HCT116 (cell line): ENCODE measurements around the gene PIP4K2C. TPM values are rescaled to one million over a fixed set of nuclear protein-coding genes. Genes with fewer than 3 reads are reported as not detected.

ENCODE experiments used
- ATAC-seq: fragments of 200-7000 bp; cut with Tn5 transposase; 2 replicates; pipeline ENCODE4 v1.9.1; 2020; ENCODE audit warnings: mild to moderate bottlenecking, moderate library complexity
- BruUV-seq: library from RNA; stranded (reverse); fragments of 400-500 nt; replicated peaks from 2 replicates; lab custom pipeline; 2021; lab: Mats Ljungman, UMichigan
- CTCF ChIA-PET: fragments of 300-600 bp; sonication (Branson Sonifier 250); formaldehyde crosslinking; loops from one replicate; lab custom pipeline; 2021; ENCODE audit warnings: antibody characterized with exemption; lab: Charles Lee
- POLR2A ChIA-PET: fragments of 300-600, 350-600 bp; sonication (Branson Sonifier 250); formaldehyde crosslinking; loops from one replicate; lab custom pipeline; 2021; ENCODE audit warnings: antibody characterized with exemption; lab: Charles Lee
- RAD21 ChIA-PET, 2 experiments: fragments of 300-600 bp; sonication (Branson Sonifier 250); formaldehyde crosslinking; loops; one replicate each; lab custom pipeline; 2023; ENCODE audit warnings: low total read pairs in 2 of 2; ENCODE audit not compliant: uncharacterized antibody in 2 of 2, unreplicated experiment in 2 of 2, low non-redundant PET in 1 of 2; lab: Charles Lee
- DNase-seq: peaks from one replicate; pipeline ENCODE4 v3.0.0-alpha.2; 2010; ENCODE audit warnings: low read depth, low spot score
- H2AFZ ChIP-seq: fragments of 200-600 bp; shearing (Covaris generic), sonication (generic); 2 replicates; pipeline ENCODE4 v1.6.1; 2017; ENCODE audit warnings: low read depth, mixed run types, mixed read lengths, antibody characterized with exemption, low read length; ENCODE audit not compliant: poor library complexity, severe bottlenecking
- H3K27ac ChIP-seq: 2 replicates; pipeline ENCODE4 v1.5.1; 2012; ENCODE audit warnings: low read depth, low read length
- H3K27me3 ChIP-seq: fragments of 200-600 bp; sonication (generic); 2 replicates; pipeline ENCODE4 v1.6.1; 2016; ENCODE audit warnings: mixed run types, low read length, mixed read lengths; ENCODE audit not compliant: insufficient read depth
- H3K36me3 ChIP-seq, 2 experiments: fragments of 200-500 bp in 1 of 2; fragments of 200-600 bp in 1 of 2; sonication (Bioruptor generic) in 1 of 2; sonication (generic) in 1 of 2; 2 replicates each; pipeline versions ENCODE4 v1.5.1 to v1.6.1; 2014 to 2016; ENCODE audit warnings: low read length in 2 of 2, inconsistent platforms in 1 of 2, mixed read lengths in 1 of 2, mixed run types in 1 of 2; ENCODE audit not compliant: insufficient read depth in 2 of 2, control insufficient read depth in 1 of 2
- H3K4me1 ChIP-seq, 2 experiments: fragments of 200-600 bp in 1 of 2; sonication (generic) in 1 of 2; 2 replicates each; pipeline versions ENCODE4 v1.5.1 to v1.6.1; 2012 to 2017; ENCODE audit warnings: low read length in 2 of 2, inconsistent platforms in 1 of 2, mild to moderate bottlenecking in 1 of 2, mixed read lengths in 1 of 2, mixed run types in 1 of 2, moderate library complexity in 1 of 2; ENCODE audit not compliant: insufficient read depth in 2 of 2, control insufficient read depth in 1 of 2
- H3K4me2 ChIP-seq: fragments of 200-600 bp; sonication (generic); 2 replicates; pipeline ENCODE4 v1.6.1; 2017; ENCODE audit warnings: mixed run types, low read length, mixed read lengths
- H3K4me3 ChIP-seq, 2 experiments: fragments of 200-600 bp in 1 of 2; sonication (generic) in 1 of 2; replicated peaks in 1 of 2; 2 replicates each; pipeline ENCODE4 v1.5.1; 2011 to 2016; ENCODE audit warnings: low read length in 2 of 2, control low read depth in 1 of 2, low read depth in 1 of 2, mild to moderate bottlenecking in 1 of 2, mixed read lengths in 1 of 2, mixed run types in 1 of 2
- H3K79me2 ChIP-seq: fragments of 200-600 bp; sonication (generic); 2 replicates; pipeline ENCODE4 v1.6.1; 2017; ENCODE audit warnings: mild to moderate bottlenecking, mixed run types, low read length, moderate library complexity, mixed read lengths; ENCODE audit not compliant: insufficient read depth
- H3K9ac ChIP-seq: fragments of 200-600 bp; sonication (generic); 2 replicates; pipeline ENCODE4 v1.6.1; 2016; ENCODE audit warnings: low read length, mixed read lengths
- H3K9me2 ChIP-seq: fragments of 200-600 bp; sonication (generic), shearing (Covaris generic); 2 replicates; pipeline ENCODE4 v1.6.1; 2017; ENCODE audit warnings: mixed run types, mild to moderate bottlenecking, moderate library complexity; ENCODE audit not compliant: insufficient read depth
- H3K9me3 ChIP-seq, 2 experiments: fragments of 200-500 bp in 1 of 2; fragments of 200-600 bp in 1 of 2; sonication (Bioruptor generic) in 1 of 2; sonication (generic) in 1 of 2; 2 replicates each; pipeline ENCODE4 v1.6.1; 2014 to 2017; ENCODE audit warnings: low read length in 2 of 2, mixed read lengths in 2 of 2, inconsistent platforms in 1 of 2, low read depth in 1 of 2, mild to moderate bottlenecking in 1 of 2, mixed run types in 1 of 2, moderate library complexity in 1 of 2; ENCODE audit not compliant: control insufficient read depth in 1 of 2, insufficient read depth in 1 of 2
- H4K20me1 ChIP-seq: fragments of 200-600 bp; sonication (generic), shearing (Covaris generic); 2 replicates; pipeline ENCODE4 v1.6.1; 2017; ENCODE audit warnings: mixed run types, mild to moderate bottlenecking, moderate library complexity; ENCODE audit not compliant: insufficient read depth
- ATF3 ChIP-seq: IDR thresholded peaks from 2 replicates; pipeline ENCODE4 v1.6.1; 2012
- CBX3 ChIP-seq: IDR thresholded peaks from 2 replicates; pipeline ENCODE4 v1.6.1; 2012; ENCODE audit warnings: low read depth
- CEBPB ChIP-seq: IDR thresholded peaks from 2 replicates; pipeline ENCODE4 v1.6.1; 2012; ENCODE audit warnings: low read depth
- EGR1 ChIP-seq: IDR thresholded peaks from 2 replicates; pipeline ENCODE4 v1.6.1; 2012; ENCODE audit warnings: low read depth
- ELF1 ChIP-seq: IDR thresholded peaks from 2 replicates; pipeline ENCODE4 v1.6.1; 2012; ENCODE audit warnings: low read depth, borderline replicate concordance
- EZH2phosphoT487 ChIP-seq: fragments of 200-600 bp; IDR thresholded peaks from 2 replicates; pipeline ENCODE4 v1.6.1; 2018; ENCODE audit warnings: antibody characterized with exemption, borderline replicate concordance
- FOSL1 ChIP-seq: IDR thresholded peaks from 2 replicates; pipeline ENCODE4 v1.6.1; 2012; ENCODE audit warnings: low read depth
- JUND ChIP-seq: IDR thresholded peaks from 2 replicates; pipeline ENCODE4 v1.6.1; 2012
- RAD21 ChIP-seq: IDR thresholded peaks from 2 replicates; pipeline ENCODE4 v1.6.1; 2012; ENCODE audit warnings: low read depth, mild to moderate bottlenecking
- REST ChIP-seq: IDR thresholded peaks from 2 replicates; pipeline ENCODE4 v1.6.1; 2012; ENCODE audit warnings: low read depth
- SIN3A ChIP-seq: IDR thresholded peaks from 2 replicates; pipeline ENCODE4 v1.6.1; 2012; ENCODE audit warnings: low read depth
- SP1 ChIP-seq: IDR thresholded peaks from 2 replicates; pipeline ENCODE4 v1.6.1; 2012; ENCODE audit warnings: low read depth
- SRF ChIP-seq: IDR thresholded peaks from 2 replicates; pipeline ENCODE4 v1.6.1; 2012; ENCODE audit warnings: low read depth
- TCF7L2 ChIP-seq: IDR thresholded peaks from 2 replicates; pipeline ENCODE4 v1.7.0; 2011; ENCODE audit warnings: borderline replicate concordance, inconsistent platforms; ENCODE audit not compliant: insufficient read depth, insufficient read length; ENCODE audit errors: extremely low read depth
- YY1 ChIP-seq: IDR thresholded peaks from 2 replicates; pipeline ENCODE4 v1.6.1; 2011; ENCODE audit warnings: low read length, low read depth, moderate library complexity, mild to moderate bottlenecking; ENCODE audit not compliant: insufficient replicate concordance; ENCODE audit errors: extremely low read depth
- ZBTB33 ChIP-seq: IDR thresholded peaks from 2 replicates; pipeline ENCODE4 v1.6.1; 2011; ENCODE audit warnings: mild to moderate bottlenecking, low read length, moderate library complexity; ENCODE audit not compliant: insufficient replicate concordance; ENCODE audit errors: extremely low read depth
- ZFX ChIP-seq: fragments of 450-650 bp; IDR thresholded peaks from 2 replicates; pipeline ENCODE4 v1.6.1; 2017
- ZNF274 ChIP-seq: fragments of 200-500 bp; sonication (Bioruptor generic); IDR thresholded peaks from 2 replicates; pipeline ENCODE4 v1.6.1; 2014; ENCODE audit warnings: mild to moderate bottlenecking, low read depth, low read length, inconsistent platforms
- intact Hi-C: fragments of 100-400 bp; cut with micrococcal nuclease; formaldehyde crosslinking; loops from 2 replicates; pipeline ENCODE4 v1.10.0; 2022
- total RNA-seq: library from RNA; stranded (reverse); gene quantifications from one replicate; pipeline ENCODE4 v1.2.1, GENCODE V29; 2021; ENCODE audit not compliant: unreplicated experiment

The PIP4K2C gene
- total RNA-seq, 1 experiment from 2014 or later = 38.4 TPM

- ChIA-PET CTCF (no interaction called here), RAD21 (no interaction called here), POLR2A (no interaction called here)
- H4K20me1 ChIP-seq = no peaks in the 10 kb centered on the region
- TF ChIP-seq TCF7L2 (no peak), EGR1 (no peak), SP1 (no peak), SRF (no peak), RAD21 (no peak), REST (no peak), JUND (no peak), ZNF274 (no peak), CEBPB (no peak), FOSL1 (no peak), CBX3 (no peak), ZFX (no peak), ELF1 (no peak), ZBTB33 (no peak), YY1 (no peak), EZH2phosphoT487 (no peak), SIN3A (no peak), ATF3 (no peak)
- H3K4me2 ChIP-seq = no peak overlapping the region
- BruUV-seq = no TSS peak
- intact Hi-C loops = no loop called here
- DNase-seq = no peak
- no peaks in the 10 kb centered on the region for H3K36me3 ChIP-seq
- H3K9me3 ChIP-seq = no peaks in the 10 kb centered on the region
- no peaks in the 10 kb centered on the region for H3K4me1 ChIP-seq
- H3K27me3 ChIP-seq = peaks cover 4% of the 10 kb centered on the region; the same call in 1 of the 2 replicates
- no peaks in the 10 kb centered on the region for H3K79me2 ChIP-seq
- no peak overlapping the region for H3K27ac ChIP-seq
- no peak overlapping the region for H3K9ac ChIP-seq
- no peaks in the 10 kb centered on the region for H3K9me2 ChIP-seq
- H2AFZ ChIP-seq = no peak overlapping the region
- ATAC-seq = no peak
- H3K4me3 ChIP-seq = no peak overlapping the region
Observed at GRCh38 chr12:57620245-57620935, 29.4 kb downstream of the PIP4K2C start.
